H9 (cell line): ENCODE measurements around the gene MISP. TPM values are rescaled to one million over a fixed set of nuclear protein-coding genes. Genes with fewer than 3 reads are reported as not detected.
A peak's percentile ranks its signal among the peaks of the same experiment; 100 is the strongest.

Source experiments
- DNase-seq: peaks from one replicate; pipeline ENCODE4 v3.0.0-alpha.2; 2017
- H2AFZ ChIP-seq: one replicate; pipeline ENCODE4 v1.6.1; 2013; ENCODE audit warnings: mild to moderate bottlenecking, low read length, control low read depth, moderate library complexity
- H2AK5ac ChIP-seq: 2 replicates; pipeline ENCODE4 v1.6.1; 2013; ENCODE audit warnings: low read length, control low read depth, mixed read lengths; ENCODE audit not compliant: insufficient read length
- H2BK120ac ChIP-seq: one replicate; pipeline ENCODE4 v1.6.1; 2013; ENCODE audit warnings: low read depth, mild to moderate bottlenecking, low read length, control low read depth, inconsistent platforms; ENCODE audit not compliant: poor library complexity, severe bottlenecking
- H2BK12ac ChIP-seq: 2 replicates; pipeline ENCODE4 v1.6.1; 2013; ENCODE audit warnings: low read length, control low read depth, mixed read lengths, low read depth; ENCODE audit not compliant: insufficient read length
- H2BK15ac ChIP-seq: 2 replicates; pipeline ENCODE4 v1.6.1; 2013; ENCODE audit warnings: low read depth, low read length, control low read depth
- H2BK20ac ChIP-seq: one replicate; pipeline ENCODE4 v1.6.1; 2013; ENCODE audit warnings: low read depth, mild to moderate bottlenecking, low read length, control low read depth, inconsistent platforms; ENCODE audit not compliant: poor library complexity, severe bottlenecking
- H2BK5ac ChIP-seq: 2 replicates; pipeline ENCODE4 v1.6.1; 2013; ENCODE audit warnings: low read length, control low read depth, mixed read lengths; ENCODE audit not compliant: insufficient read length
- H3K14ac ChIP-seq: 2 replicates; pipeline ENCODE4 v1.6.1; 2013; ENCODE audit warnings: low read length, control low read depth; ENCODE audit not compliant: insufficient read depth
- H3K18ac ChIP-seq: 2 replicates; pipeline ENCODE4 v1.6.1; 2013; ENCODE audit warnings: low read depth, mild to moderate bottlenecking, mixed read lengths, low read length, control low read depth; ENCODE audit not compliant: insufficient read length
- H3K23ac ChIP-seq: 2 replicates; pipeline ENCODE4 v1.6.1; 2013; ENCODE audit warnings: low read length, control low read depth, mixed read lengths, low read depth; ENCODE audit not compliant: insufficient read length
- H3K23me2 ChIP-seq: 2 replicates; pipeline ENCODE4 v1.6.1; 2013; ENCODE audit warnings: low read depth, mild to moderate bottlenecking, mixed read lengths, low read length, control low read depth; ENCODE audit not compliant: insufficient read length, poor library complexity, severe bottlenecking
- H3K27ac ChIP-seq: 2 replicates; pipeline ENCODE4 v1.5.1; 2013; ENCODE audit warnings: low read length, control low read depth, mixed read lengths, low read depth; ENCODE audit not compliant: insufficient read length
- H3K27me3 ChIP-seq: 2 replicates; pipeline ENCODE4 v1.6.1; 2013; ENCODE audit warnings: low read length, control low read depth, inconsistent platforms; ENCODE audit not compliant: insufficient read depth
- H3K4ac ChIP-seq: 2 replicates; pipeline ENCODE4 v1.6.1; 2013; ENCODE audit warnings: low read depth, mild to moderate bottlenecking, control low read depth, inconsistent platforms, low read length, moderate library complexity
- H3K4me1 ChIP-seq: 2 replicates; pipeline ENCODE4 v1.6.1; 2013; ENCODE audit warnings: low read length, control low read depth, inconsistent platforms; ENCODE audit not compliant: insufficient read depth
- H3K4me2 ChIP-seq: 2 replicates; pipeline ENCODE4 v1.6.1; 2013; ENCODE audit warnings: low read length, control low read depth, mixed read lengths; ENCODE audit not compliant: insufficient read length, insufficient read depth
- H3K56ac ChIP-seq: 2 replicates; pipeline ENCODE4 v1.6.1; 2013; ENCODE audit warnings: low read depth, mild to moderate bottlenecking, mixed read lengths, low read length, control low read depth; ENCODE audit not compliant: insufficient read length
- H3K79me1 ChIP-seq: 2 replicates; pipeline ENCODE4 v1.6.1; 2013; ENCODE audit warnings: low read depth, mild to moderate bottlenecking, moderate library complexity, low read length, control low read depth, inconsistent platforms; ENCODE audit not compliant: insufficient read depth, poor library complexity, severe bottlenecking
- H3K79me2 ChIP-seq: 2 replicates; pipeline ENCODE4 v1.6.1; 2013; ENCODE audit warnings: low read length, control low read depth, inconsistent platforms; ENCODE audit not compliant: insufficient read depth
- H3K9ac ChIP-seq: 2 replicates; pipeline ENCODE4 v1.6.1; 2013; ENCODE audit warnings: low read length, control low read depth, mixed read lengths; ENCODE audit not compliant: insufficient read length; ENCODE audit errors: extremely low read depth
- H3K9me3 ChIP-seq: one replicate; pipeline ENCODE4 v1.6.1; 2013; ENCODE audit warnings: low read depth, low read length, inconsistent platforms; ENCODE audit not compliant: control insufficient read depth
- H3T11ph ChIP-seq: one replicate; pipeline ENCODE4 v1.6.1; 2013; ENCODE audit warnings: mild to moderate bottlenecking, low read length, control low read depth, inconsistent platforms
- H4K20me1 ChIP-seq: one replicate; pipeline ENCODE4 v1.6.1; 2013; ENCODE audit not compliant: control insufficient read depth, insufficient read length, insufficient read depth
- H4K5ac ChIP-seq: 2 replicates; pipeline ENCODE4 v1.6.1; 2013; ENCODE audit warnings: low read depth, mild to moderate bottlenecking, mixed read lengths, low read length, control low read depth; ENCODE audit not compliant: insufficient read length
- H4K8ac ChIP-seq: replicated peaks from 2 replicates; pipeline ENCODE4 v1.6.1; 2013; ENCODE audit warnings: low read length, control low read depth, mixed read lengths, low read depth; ENCODE audit not compliant: insufficient read length
- H4K91ac ChIP-seq: 2 replicates; pipeline ENCODE4 v1.6.1; 2013; ENCODE audit warnings: low read depth, mild to moderate bottlenecking, moderate library complexity, mixed read lengths, low read length, control low read depth; ENCODE audit not compliant: insufficient read length
- H3K27ac Mint-ChIP-seq, 3 experiments: 2 replicates in 2 of 3; 3 replicates in 1 of 3; pipeline ENCODE4 v1.8.0; 2020 to 2021; ENCODE audit warnings: mixed read lengths in 3 of 3, mild to moderate bottlenecking in 1 of 3, moderate library complexity in 1 of 3
- H3K27me3 Mint-ChIP-seq: 2 replicates; pipeline ENCODE4 v1.8.0; 2021; ENCODE audit warnings: low read depth, mild to moderate bottlenecking, moderate library complexity, mixed read lengths
- H3K36me3 Mint-ChIP-seq, 3 experiments: 2 replicates in 2 of 3; 3 replicates in 1 of 3; pipeline ENCODE4 v1.8.0; 2020 to 2021; ENCODE audit warnings: low read depth in 3 of 3, mixed read lengths in 3 of 3; ENCODE audit not compliant: insufficient read depth in 1 of 3
- H3K4me1 Mint-ChIP-seq, 2 experiments: 2 replicates each; pipeline ENCODE4 v1.8.0; 2020; ENCODE audit warnings: mixed read lengths in 2 of 2
- H3K4me3 Mint-ChIP-seq, 2 experiments: 2 replicates in 1 of 2; 3 replicates in 1 of 2; pipeline ENCODE4 v1.8.0; 2020 to 2021; ENCODE audit warnings: mild to moderate bottlenecking in 2 of 2, mixed read lengths in 2 of 2, moderate library complexity in 1 of 2
- H3K9me3 Mint-ChIP-seq, 2 experiments: 2 replicates in 1 of 2; 3 replicates in 1 of 2; pipeline ENCODE4 v1.8.0; 2020; ENCODE audit warnings: mild to moderate bottlenecking in 2 of 2, mixed read lengths in 2 of 2, moderate library complexity in 1 of 2
- CTCF ChIP-seq: fragments of 200-600 bp; sonication (generic); conservative IDR thresholded peaks from 3 replicates; pipeline ENCODE4 v1.8.0; 2021; ENCODE audit warnings: antibody characterized with exemption, mild to moderate bottlenecking
- WGBS: extraction: QIAGEN DNeasy Blood & Tissue Kit; methylation state at CpG from one replicate; pipeline ENCODE4 v1.1.7; 2013; ENCODE audit warnings: missing lambda C conversion rate, low lambda C conversion rate, mixed read lengths; ENCODE audit not compliant: insufficient read length; ENCODE audit errors: extremely low coverage; 5-methylcytosine and 5-hydroxymethylcytosine counted together
- total RNA-seq: library from RNA; stranded (reverse); gene quantifications from 2 replicates; pipeline ENCODE4 v1.2.1, GENCODE V29; 2021

The MISP gene
- total RNA-seq, 1 experiment from 2014 or later = 0.44 TPM

GRCh38 chr19:798415-799075 is 47.6 kb downstream of the MISP start:
- H4K8ac ChIP-seq = no peak overlapping the region
- no peak overlapping the region for H2AFZ ChIP-seq
- H3K9me3 ChIP-seq = no peaks in the 10 kb centered on the region
- H2AK5ac ChIP-seq = no peak overlapping the region
- H2BK20ac ChIP-seq = no peak overlapping the region
- H3K23me2 ChIP-seq = peaks cover 9% of the 10 kb centered on the region
- Mint-ChIP-seq H3K36me3 (peaks cover 34 to 48% (median 48%) of the 10 kb centered on the region in 3 experiments; a peak in 6 of 7 replicates), H3K27me3 (no peaks in the 10 kb centered on the region), H3K4me3 (peak overlapping the region; percentile 91 to 93), H3K9me3 (no peaks in the 10 kb centered on the region; a peak in 1 of 5 replicates), H3K4me1 (peaks cover 25 to 39% of the 10 kb centered on the region in 2 experiments), H3K27ac (peak overlapping the region; percentile 94 to 98 (median 95))
- peaks cover 53% of the 10 kb centered on the region for H3K79me2 ChIP-seq
- H3K27ac ChIP-seq = no peak overlapping the region
- H2BK120ac ChIP-seq = no peak overlapping the region
- no peak overlapping the region for H2BK5ac ChIP-seq
- H3K79me1 ChIP-seq = peaks cover 6% of the 10 kb centered on the region
- no peaks in the 10 kb centered on the region for H3K27me3 ChIP-seq
- peaks cover 4% of the 10 kb centered on the region for H4K20me1 ChIP-seq
- H3T11ph ChIP-seq = no peak overlapping the region
- H3K18ac ChIP-seq = peak overlapping the region; percentile 31
- peak overlapping the region; percentile 89 for H3K4me2 ChIP-seq
- no peak overlapping the region for H3K23ac ChIP-seq
- H3K56ac ChIP-seq = no peak overlapping the region
- no peak for DNase-seq
- no peak overlapping the region for H3K4ac ChIP-seq
- no peak overlapping the region for H4K91ac ChIP-seq
- H2BK12ac ChIP-seq = no peak overlapping the region
- H3K14ac ChIP-seq = peak overlapping the region; percentile 77
- peak overlapping the region; percentile 95 for H3K9ac ChIP-seq
- no peak overlapping the region for H4K5ac ChIP-seq
- no peak overlapping the region for H2BK15ac ChIP-seq
- TF ChIP-seq CTCF = no peak
- WGBS = no CpG with 5 or more reads among the region's 44 CpGs
- no peaks in the 10 kb centered on the region; the same call in 1 of the 2 replicates for H3K4me1 ChIP-seq
